GM18507 (cell line): Measurements from ENCODE around the gene CORO6.
A peak's percentile ranks its signal among the peaks of the same experiment; 100 is the strongest.

Experiments used
- DNase-seq: peaks from one replicate; pipeline ENCODE4 v3.0.0; 2011; ENCODE audit warnings: low read depth; ENCODE audit not compliant: insufficient read length; ENCODE audit errors: extremely low spot score
- FAIRE-seq: peaks from 2 replicates; lab custom pipeline; 2011; peaks lifted over from hg19 to GRCh38; lab: Jason Lieb, UNC

Gene CORO6

DNA sequence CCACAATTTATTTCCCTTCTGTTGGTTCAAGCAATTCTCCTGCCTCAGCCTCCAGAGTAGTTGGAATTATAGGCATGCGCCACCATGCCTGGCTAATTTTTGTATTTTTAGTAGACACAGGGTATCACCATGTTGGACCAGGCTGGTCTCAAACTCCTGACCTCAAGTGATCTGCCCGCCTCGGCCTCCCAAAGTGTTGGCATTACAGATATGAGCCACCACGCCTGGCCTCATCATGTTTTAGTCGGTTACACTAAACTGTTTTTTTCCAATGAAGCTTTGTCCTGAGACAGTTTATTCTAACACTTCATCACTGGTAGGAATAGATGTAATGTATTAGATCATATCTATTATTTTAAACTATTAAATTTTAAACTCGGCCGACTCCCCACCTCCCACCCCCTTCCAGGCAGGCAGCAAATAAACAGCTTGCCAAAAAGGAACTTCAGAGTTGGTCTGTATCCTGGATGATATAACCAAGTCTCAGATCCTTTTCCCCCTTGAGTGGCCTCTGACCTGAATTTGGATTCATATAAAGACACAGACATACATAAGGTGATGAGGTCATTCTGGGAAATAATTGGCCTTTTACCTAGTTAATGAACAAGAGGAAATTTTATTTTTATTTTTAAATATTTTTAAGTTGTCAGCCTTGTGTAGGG is 18.4 kb upstream of the CORO6 start:
- DNase-seq: no peak
- FAIRE-seq: no peak

DNA sequence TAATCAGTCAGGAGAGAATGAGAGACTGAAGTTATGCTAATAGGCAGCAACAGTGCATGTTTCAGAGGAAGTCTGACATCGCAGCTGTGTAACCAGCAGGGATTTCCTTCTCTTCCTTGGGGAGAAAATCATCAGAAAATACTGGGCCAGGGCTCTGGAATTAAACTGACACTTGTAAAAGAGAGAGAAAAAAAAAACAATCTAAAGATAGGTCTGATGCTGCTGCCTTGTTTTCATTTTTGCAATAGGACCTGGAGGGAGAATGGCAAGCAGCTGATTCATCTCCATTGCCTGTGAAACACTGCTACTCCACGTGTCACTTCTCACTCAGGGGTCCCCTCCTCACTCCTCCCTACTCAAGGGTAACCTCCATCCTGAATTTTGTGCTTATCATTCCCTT is 17.7 kb upstream of the CORO6 start:
- no peak for DNase-seq
- no peak for FAIRE-seq

DNA sequence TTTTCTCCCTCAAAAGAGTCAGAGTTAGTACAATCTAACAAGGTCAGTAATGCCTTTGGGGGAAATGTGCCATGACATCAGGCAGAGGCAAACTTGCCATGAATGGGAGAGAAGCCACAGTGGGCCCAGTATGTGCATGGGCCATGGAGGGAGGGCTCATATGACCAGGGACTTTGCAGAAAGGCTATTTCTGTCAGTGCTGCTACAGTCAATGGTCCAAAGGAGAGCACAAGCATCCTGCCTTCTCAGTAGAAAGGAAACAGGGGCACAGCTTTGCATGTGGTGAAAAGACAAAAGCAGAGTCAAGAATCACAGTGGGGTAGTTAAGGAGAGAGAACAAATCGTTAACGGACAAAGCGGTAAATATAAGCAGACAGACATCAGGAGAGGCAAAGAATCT is 11.2 kb upstream of the CORO6 start:
- FAIRE-seq: no peak
- DNase-seq: no peak

DNA sequence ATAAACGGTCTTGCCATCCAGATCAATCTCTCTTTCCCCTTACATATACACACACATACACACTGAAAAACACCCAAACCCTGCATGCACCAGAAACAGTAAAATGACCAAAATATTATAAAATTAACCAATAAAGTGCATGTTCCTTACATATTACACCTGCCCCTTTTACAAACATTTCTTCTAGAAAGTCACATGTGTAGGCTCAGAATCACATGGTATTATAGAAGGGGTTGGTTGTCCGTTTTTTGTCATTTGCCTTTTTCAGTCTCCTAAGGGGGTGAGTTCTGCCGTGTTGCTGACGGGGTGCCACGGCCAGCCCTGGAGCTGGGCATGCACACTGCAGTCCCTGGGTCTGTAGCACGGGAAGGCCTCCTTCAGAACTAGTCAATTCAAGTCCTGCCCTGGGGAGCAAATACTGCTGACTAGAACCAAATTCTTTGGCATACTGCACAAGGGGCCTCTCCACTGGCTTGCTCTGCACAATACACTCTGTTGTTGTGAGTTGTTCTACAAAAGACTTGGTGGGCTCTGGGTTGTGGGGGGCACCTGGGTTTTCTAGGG is 8.0 kb upstream of the CORO6 start:
- FAIRE-seq (no peak), DNase-seq (no peak)

DNA sequence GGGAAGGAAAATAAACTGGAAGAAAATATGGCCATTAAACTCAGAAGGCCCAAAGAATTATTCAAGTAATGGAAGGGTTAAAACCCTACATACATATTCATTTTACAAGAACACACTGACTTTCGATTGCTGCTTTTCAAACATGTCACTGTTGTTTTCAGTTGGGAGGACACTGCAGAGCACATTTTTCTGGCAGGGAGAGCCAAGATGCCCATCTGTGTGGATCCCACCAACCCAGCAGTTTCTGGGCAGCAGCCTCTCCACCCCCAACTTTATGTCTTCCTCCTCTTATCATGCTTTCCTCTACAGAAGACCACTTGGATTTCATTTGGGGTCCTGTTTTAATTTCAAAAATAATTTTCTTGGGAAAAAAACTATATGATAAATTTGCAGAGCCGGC is 7.1 kb upstream of the CORO6 start:
- no peak for DNase-seq
- no peak for FAIRE-seq

DNA sequence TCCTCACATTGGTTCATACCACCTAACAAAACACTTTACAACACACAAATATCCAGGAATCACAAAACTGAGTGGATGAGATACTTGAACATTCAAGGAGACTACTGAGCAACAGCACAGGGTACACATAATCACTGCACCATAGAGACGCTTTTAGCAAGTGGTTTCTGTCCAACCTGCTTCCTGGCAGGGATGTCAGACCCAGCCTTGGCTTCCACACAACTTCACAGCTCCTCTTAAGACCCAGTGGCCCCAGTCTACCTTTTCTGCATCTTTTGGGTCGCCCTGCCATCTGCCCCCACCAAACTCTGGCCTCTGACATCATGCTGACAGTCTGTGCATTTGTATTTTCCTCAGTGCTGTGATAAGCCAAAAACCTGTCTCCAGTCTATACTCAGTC is 5.9 kb upstream of the CORO6 start:
- DNase-seq: no peak
- FAIRE-seq: no peak

DNA sequence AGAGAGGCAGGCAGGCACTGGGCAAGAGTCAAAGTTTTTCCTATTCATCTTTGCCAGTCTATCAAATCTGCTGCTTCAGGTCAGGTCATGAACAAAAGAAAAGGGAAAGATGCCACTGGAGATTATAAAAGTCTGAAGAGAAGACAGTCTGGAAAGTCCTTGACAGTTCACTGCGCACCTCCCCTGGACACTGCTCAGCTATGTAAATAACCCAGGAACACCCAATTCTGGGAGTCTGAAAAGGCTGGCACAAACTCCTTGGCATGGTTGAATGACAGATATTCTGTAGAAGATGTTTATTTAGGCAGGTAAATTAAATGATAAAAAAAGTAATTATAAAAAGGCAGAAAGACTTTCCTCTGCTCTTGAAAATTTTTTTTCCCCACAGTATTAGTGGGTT is 5.2 kb upstream of the CORO6 start:
- DNase-seq (no peak), FAIRE-seq (no peak)

DNA sequence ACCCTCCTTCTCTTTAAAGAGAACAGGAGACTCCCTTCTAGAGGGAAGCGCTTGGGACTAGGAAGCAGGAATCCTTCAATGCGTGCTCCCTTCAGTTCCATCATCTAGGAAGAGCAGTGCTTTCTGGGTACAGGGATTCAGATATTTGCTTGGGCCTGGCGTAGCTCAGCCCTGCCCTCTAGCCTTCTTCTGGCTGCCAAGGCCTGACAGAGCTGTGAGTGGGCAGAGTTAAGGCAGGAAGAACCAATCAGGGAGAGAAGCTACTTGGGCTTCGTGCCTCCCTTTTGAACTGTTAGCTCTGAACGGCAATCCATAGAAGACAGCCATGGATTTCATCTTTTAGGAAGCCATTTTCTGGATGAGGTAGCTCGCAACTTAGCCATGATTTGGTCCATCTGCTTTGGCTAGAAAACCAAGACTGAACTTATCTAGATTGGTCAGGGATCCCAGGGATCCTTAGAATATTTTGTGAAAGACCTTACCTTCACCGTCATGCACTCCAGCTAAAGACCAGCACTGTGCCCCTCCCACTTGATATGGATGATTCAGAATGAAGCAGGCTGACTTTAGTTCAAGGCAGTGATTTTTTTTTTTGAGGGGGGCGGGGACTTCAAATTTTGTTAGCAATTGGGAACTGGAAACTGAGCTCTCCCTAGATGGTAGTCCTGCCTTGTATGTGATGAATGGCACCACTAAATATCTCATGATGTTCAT is 2.5 kb upstream of the CORO6 start:
- FAIRE-seq: no peak
- DNase-seq: no peak

DNA sequence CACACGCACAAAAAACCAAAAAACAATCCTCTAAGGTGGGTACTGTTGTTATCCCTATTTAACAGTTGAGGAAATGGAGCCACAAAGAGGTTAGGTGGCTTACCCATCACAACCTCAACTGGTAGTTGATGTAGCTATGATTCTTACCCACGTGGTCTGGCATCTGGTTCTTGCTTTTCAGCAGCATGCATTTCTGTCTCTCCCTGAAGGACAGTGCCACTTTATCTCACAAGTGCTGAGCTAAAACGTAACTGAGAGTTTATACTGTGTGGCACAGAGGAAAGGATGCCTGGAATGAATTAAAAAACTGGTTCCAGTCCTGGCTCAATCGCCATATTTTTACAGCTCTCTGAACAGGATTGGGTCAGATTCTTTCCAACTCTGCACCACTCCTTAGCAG is 1.9 kb upstream of the CORO6 start:
- FAIRE-seq: no peak
- no peak for DNase-seq

DNA sequence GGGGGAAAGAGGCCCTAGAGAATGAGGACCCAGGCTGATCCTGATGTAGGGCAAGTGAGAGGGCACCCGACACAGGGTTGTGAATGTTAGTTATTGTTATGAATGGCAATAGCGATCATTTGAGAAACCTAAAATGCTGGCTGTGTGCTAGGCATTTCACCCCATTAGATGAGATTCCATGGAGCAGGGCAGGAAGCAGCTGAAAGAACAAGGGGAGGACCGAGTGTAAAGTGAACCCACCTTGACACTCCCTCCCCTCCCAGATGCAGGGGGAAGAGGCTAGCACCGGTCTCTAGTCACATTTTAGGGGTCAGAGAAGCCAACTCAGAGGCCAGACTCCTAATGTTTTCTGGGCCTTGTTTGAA is 553 bp upstream of the CORO6 start:
- no peak for FAIRE-seq
- no peak for DNase-seq

DNA sequence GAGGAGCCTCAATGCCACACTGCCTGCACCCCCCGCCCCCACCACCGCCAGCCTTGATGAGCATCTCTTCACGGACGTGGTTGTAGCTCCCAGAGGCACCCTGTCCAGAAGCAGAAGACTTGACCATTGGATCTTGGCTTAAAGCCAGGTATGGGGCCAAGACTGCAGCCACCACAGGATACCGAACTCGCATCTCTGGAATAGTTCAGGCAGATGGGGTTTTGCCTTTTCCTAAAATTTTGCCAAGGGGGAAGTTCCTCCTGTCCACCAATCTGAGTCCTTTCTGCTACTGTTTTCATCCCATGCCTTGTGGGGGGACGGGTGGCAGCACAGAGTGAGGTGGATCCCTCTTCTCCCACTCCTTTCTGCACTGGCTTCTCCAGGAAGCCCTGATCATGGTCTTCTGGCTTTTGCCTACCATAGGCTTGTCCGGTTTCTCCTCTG is 939 bp downstream of the CORO6 start:
- DNase-seq (no peak), FAIRE-seq (no peak)

DNA sequence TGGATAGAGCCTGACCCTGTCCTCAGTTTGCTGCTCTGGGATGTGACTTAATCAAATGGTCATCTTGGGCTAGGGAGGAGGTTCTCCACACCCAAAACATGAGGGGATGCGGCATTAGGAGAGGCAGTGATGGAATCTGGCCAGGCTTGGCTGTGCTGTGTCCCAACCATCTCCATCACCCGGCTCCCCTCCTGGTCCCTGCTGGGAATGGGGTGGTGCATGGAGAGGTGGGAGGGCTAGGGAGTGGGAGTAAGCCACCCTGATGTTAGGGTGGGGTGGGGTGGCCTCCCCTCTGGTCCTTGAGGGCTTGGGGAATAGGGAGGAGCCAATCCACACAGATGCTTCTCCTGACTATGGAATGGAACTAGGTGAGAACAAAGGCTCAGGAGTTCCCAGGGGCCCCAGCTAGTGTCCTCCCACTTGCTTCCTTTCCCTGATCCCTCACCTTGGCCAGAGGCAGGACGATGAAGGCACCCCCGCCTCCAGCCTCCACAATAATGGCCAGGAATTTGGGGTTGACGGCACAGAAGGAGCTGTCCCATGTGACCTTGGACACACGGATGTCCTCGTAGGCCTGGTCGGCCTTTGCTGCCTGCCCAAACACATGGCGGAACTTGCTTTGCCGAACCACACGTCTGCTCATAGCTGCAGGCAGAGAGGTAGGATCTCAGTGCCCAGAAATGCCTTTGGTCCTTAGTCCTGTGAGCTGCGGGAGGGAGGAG is 1.8 kb downstream of the CORO6 start:
- DNase-seq (no peak), FAIRE-seq (no peak)

DNA sequence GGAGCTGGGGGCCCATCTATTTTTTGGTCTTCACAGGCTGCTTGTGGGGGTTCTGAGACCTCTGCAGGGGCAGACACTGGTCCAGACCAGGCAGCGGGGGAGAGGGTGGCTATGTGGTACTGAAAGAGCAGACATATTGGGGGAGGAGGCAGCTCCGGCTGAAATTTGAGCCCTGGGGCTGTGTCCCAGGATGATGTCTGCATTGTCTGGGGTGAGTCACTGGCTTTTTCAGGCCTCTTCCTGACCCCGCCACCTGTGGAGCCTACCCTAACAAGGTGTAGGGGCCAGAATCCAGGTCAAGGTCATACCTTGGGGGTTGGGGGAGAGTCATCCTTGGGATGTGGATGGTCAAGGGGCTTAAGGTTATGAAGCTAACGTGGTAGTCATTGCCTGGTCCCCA is 2.4 kb downstream of the CORO6 start:
- DNase-seq (no peak), FAIRE-seq (no peak)

DNA sequence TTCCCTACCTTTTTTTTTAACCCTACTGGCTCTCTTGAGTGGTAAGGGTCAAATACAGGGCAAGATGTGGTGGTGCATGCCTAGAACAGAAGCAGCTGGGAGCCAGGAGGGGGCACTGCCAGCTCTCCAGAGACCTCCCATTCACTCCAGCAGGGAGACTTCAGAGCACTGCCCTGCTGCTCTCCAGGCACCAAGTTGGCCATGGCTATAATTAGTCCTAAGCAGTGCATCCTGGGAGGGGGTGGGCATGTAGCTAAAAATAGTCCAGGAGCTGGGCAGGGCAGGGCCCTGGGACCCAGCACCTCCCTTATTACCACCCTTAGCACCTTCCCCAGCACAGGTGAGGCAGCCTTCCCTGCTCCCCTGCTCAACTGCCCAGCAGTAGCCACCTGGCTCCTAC is 3.5 kb downstream of the CORO6 start:
- DNase-seq: no peak
- no peak for FAIRE-seq

DNA sequence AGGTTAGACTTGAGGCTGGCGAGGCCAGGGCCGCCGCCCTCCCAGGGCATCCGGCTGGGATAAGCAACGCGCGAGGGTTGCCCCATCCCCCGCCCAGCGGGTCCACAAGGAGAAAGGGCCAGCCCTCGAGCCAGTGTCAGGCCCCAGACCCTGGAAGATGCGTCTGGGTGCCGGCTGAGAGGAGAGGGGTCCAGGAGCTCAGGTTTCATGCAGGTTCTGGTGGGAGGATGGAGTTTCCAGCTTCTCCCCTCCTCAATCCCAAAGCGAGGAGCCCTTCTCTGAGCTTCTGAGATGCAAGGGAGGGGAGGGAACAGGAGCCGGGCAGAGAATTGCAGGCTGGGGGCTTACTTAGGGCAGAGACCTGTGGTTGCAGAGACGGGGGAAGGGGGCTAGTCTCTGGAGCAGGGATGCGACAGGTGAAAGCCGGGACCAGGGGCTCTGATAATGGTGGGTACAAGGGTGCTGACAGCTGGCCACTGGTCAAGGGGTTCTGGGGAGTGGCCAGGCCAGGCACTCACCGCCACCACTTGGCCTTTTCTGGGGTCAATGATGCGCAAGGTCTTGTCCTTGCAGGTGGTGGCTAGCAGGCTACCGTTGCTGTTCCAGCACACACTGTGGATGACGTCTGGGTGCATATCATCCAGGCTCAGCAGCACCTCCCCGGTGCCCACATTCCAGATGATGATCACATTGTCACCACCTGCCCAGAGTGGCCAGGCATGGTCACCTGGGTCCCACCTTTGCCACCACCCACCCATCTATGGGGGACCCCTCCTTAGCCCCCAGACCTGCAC is 4.2 kb downstream of the CORO6 start:
- no peak for FAIRE-seq
- no peak for DNase-seq

DNA sequence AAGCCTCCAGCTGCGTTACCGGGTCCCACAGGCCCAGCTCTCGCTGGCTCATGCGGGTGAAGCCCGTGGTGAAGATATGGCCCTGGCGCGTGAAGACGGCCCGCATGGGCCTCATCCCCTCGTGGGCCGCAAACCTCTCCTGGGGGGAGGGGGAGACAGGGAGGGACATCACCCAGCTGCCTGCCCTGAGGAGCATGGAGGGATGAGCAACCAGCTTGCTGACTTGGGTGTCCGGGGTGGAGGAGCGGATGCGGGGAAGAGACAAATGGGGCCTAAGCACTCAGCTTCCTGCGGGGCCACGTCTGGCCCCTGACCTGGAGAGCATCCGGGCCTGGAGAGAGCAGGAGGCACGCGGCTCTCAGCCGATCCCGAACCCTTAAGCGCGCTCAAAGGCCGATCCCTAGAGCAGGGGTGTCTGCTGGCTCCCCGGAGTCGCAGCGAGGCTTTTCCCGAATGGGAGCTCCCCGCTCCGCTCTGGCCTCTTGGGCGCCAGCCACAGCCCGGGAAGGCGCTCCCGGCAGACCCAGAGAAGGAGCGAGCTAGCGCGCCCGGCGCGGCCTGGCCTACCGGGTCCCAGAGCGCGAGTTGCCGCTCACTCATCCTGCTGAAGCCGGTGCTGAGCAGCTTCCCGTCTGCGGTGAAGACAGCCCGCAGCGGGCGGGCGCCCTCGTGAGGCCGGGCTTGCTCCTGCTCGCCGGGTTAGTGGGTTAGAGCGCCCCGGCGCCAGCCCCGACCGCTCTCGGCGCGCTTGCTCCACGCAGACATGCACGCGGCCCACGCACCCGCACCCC is 5.0 kb downstream of the CORO6 start:
- DNase-seq: no peak
- peak; percentile 88 for FAIRE-seq

DNA sequence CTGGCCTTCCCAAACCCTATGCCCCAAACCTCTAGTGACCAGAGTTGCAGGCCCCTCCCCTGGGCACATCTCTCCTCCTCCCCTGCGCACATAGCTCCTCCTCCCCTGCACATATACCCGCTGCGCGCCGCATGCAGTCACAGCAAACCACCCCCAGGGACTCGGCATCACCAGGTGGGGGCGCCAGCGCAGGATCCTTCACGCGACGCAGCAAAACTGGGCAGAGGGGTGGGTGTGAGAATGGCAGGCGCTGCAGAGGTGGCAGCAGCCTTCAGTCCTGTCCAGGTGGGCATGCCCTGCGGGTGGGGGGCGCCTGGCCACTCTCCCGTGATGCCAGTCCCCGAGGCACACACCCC is 5.6 kb downstream of the CORO6 start:
- peak; percentile 97 for FAIRE-seq
- peak; percentile 74 for DNase-seq

DNA sequence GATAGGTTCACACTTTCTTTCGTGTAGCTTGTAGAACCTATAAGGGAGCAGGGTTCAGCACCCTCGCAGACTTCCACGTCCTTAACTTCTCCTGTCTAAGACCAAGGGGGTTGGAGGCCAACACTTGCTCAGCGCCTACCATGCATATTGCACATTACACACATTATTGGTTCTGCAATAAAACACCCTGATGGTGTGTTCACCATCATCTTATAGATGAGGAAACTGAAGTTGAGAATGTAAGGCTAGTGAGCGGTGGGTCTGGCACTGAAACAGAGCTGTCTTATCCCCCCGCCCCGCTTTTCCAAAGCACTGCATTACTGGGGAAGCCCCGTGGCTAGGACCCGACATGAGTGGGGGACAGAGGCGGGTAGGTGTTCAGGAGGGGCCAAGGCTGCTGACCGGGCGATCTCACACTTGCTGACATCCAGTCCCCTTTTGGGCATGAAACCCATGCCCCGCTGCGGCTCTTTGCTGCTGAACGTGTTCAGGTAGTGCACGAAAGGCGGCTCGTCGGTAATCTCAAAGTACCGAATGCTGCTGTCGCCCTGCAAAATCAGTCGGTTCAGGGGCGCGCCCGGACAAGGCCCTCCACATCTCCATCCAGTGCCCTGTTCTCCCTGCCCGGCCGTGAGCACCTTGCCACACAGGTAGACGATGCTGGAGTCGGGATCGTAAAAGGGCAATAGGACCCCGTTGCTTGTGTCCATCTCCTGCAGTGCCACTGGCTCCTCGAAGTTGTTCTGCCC is 6.2 kb downstream of the CORO6 start:
- no peak for DNase-seq
- no peak for FAIRE-seq
